Epithelial cell of alveolus of lung (primary cell): ENCODE data around the gene FRMD3. TPM values are rescaled to one million over a fixed set of nuclear protein-coding genes. Genes with fewer than 3 reads are reported as not detected.

Experiments
- total RNA-seq: library from RNA; depleted of rRNA; stranded (reverse); fragments of >200 nt; gene quantifications from 2 replicates; pipeline ENCODE4 v1.2.1, GENCODE V29; 2015

The FRMD3 gene
- 0.13 and 1.3 TPM in 2 replicates for total RNA-seq

DNA sequence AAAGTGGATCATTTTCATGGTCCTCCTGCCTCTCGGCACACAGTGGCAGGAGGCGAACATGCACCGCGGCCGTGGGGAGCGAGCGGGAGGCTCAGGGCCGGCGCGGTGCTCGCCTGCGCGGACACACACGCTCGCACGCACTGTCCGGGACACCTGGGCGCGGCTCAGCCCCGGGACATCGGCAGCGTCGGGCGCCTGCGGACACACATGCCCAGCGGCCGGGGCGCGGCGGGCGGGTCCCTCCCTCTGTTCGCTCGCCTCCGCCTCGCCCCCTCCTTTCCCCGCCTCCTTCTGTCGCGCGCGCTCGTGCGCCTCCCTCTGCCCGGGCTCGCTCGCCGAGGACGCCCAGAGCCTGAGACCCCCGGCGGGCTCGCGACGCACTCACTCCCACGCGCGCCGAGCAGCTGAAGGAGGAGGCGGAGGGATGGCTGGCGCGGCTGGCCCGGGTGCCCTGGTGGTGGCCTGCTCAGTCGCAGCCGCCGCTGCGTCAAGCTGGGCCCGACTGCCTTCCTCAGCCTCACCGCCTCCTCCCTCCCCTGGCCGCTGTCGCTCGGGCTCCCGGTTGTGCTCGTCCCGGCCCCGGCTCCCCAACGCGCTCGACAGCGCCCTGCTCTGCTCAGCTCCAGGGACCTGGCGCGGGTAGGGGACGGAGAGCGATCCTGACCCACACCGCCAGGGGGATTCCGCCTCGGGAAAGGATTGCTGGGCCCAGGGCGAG lies at the start of gene FRMD3:
TSS of gene FRMD3 (minus strand) at position 230 of the 718 bp plus-strand sequence. CDS start at position 60, 170 bp downstream.

Other genes with a start within 250 kb of the FRMD3 start
- gene IDNK, start 84.7 kb upstream of the FRMD3 start, total RNA-seq = 0.48 and 2.3 TPM in 2 replicates
- 78.6 and 91.1 TPM in 2 replicates for gene UBQLN1, start 169.6 kb upstream of the FRMD3 start, total RNA-seq